ENCODE data around the gene SLC25A38. TPM values are rescaled to one million over a fixed set of nuclear protein-coding genes. Genes with fewer than 3 reads are reported as not detected.

SLC25A38 gene
- total and polyA plus RNA-seq, 9 of the 15 experiments (the other 6 are each of a cell fraction or from before 2014, with no cell fraction given): 13.5 to 51.1 (median 30.6) TPM

DNA sequence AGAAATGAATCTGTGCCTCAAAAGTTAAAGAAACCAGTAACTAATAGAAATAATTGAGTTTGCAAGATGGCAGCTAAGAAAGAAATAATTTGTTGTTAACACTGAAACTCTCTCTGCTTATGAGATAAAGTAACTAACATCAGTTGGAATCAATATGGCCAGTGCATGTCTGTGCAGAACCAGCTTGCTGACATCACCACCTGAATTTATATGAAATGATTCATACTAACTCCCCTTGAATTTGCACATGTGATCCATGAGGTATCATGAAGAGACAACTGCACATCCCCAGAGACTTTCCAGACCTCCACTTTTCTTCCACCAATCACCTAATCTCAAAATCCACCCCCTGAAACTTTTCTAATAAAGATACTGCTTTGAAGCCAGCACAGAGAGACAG is 10.3 kb upstream of the SLC25A38 start (continued):
- TF ChIP-seq CLOCK (CRISPR knock-in tag; IDR thresholded peaks at IDR 0.05; ENCODE audit: borderline replicate concordance): no peak
- no peak for TF ChIP-seq PCBP1 (IDR thresholded peaks at IDR 0.05; ENCODE audit: low read depth, low read length, poor library complexity, severe bottlenecking)
- TF ChIP-seq ZNF324 (CRISPR knock-in tag; IDR thresholded peaks at IDR 0.05): no peak
- TF ChIP-seq E2F4 (CRISPR knock-in tag; IDR thresholded peaks at IDR 0.05; ENCODE audit: low read depth): no peak
- no peak for TF ChIP-seq CC2D1A (IDR thresholded peaks at IDR 0.05)
- TF ChIP-seq, protein P1, sequence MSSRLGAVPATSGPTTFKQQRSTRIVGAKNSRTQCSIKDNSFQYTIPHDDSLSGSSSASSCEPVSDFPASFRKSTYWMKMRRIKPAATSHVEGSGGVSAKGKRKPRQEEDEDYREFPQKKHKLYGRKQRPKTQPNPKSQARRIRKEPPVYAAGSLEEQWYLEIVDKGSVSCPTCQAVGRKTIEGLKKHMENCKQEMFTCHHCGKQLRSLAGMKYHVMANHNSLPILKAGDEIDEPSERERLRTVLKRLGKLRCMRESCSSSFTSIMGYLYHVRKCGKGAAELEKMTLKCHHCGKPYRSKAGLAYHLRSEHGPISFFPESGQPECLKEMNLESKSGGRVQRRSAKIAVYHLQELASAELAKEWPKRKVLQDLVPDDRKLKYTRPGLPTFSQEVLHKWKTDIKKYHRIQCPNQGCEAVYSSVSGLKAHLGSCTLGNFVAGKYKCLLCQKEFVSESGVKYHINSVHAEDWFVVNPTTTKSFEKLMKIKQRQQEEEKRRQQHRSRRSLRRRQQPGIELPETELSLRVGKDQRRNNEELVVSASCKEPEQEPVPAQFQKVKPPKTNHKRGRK (tag; IDR thresholded peaks at IDR 0.05): no peak

Measured in K562 (cell line).